Measurements from ENCODE around the gene LAMC3. TPM values are rescaled to one million over a fixed set of nuclear protein-coding genes. Genes with fewer than 3 reads are reported as not detected.
"Not testable (repeated sequence)": the region's sequence is repeated elsewhere in the genome, so short reads cannot be mapped to it uniquely, and the experiment has no call there.

LAMC3 gene
- total RNA-seq, 1 experiment from 2014 or later, result not detected

DNA sequence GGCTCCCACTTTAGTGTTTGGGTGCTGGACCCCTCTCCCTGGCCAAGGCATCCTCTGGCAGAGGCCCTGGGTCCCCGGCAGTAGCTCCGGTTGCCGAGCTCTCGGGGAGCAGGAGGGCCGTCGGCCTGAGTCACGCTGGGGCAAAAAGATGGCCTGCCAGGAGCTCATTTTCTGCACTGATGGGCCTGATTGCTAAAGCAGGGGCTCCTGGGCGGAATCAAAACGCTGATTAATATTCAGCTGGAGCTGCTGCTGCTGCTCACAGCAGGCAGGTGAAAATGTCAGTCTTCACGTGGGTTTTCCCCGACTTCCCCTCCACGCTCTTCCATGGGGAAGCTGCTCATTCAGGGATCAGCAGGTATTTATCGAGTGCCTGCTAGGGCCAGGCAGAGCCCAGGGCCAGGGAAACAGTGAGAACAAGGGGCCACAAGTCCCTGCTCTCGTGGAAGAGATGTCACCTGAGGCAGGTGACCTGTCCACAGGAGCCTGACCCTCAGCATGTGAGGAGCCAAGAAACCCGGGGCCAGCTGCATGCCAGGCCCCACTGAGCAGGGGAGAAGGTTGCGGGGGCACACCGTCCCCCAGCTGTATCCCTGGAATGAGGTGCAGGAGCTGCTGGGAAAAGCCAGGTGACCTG, 22.1 kb downstream of the LAMC3 start:
- H3K27ac ChIP-seq, result no peak overlapping the region
- no peaks in the 10 kb centered on the region for H3K36me3 ChIP-seq
- no peak overlapping the region for H3K4me3 ChIP-seq
- H3K9me3 ChIP-seq (replicated peaks), result no peaks in the 10 kb centered on the region
- peaks cover 22% of the 10 kb centered on the region for H3K27me3 ChIP-seq
- no peaks in the 10 kb centered on the region for H3K4me1 ChIP-seq
- DNase-seq, result no peak

DNA sequence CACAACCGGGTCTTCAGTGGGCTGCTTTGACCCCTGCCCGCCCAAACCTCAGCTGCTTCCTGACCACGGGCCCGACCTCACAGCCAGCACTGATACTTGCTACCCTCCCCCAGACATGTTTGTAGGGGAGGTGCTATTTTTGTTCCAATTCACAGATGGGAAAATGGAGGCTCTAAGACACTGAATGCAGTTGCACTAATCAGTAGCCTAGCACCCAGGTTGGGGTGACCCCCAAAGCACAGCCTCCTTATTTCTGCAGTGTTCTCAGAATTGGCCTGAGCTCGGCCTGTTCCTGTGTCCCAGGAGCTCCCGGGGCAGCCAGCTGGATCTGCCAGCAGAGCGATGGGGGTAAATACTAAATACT, 22.6 kb downstream of the LAMC3 start:
- DNase-seq, result no peak
- Histone ChIP-seq H3K4me1 (no peaks in the 10 kb centered on the region), H3K9me3 (replicated peaks) (no peaks in the 10 kb centered on the region), H3K27ac (no peak overlapping the region), H3K4me3 (no peak overlapping the region), H3K27me3 (peaks cover 22% of the 10 kb centered on the region), H3K36me3 (no peaks in the 10 kb centered on the region)

DNA sequence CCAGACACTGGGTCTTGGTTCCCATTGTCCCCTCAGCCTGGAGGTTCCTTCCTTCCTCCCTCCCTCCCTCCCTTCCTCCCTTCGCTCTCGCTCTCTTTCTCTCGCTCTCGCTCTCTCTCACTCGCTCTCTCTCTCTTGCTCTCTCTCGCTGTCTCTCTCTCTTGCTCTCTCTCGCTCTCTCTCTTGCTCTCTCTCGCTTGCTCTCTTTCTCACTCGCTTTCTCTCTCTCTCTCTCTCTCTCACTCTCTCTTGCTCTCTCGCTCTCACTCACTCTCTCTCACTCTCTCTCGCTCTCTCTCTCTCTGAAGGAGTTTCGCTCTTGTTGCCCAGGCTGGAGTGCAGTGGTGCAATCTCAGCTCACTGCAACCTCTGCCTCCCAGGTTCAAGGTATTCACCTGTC, 23.4 kb downstream of the LAMC3 start:
- H3K36me3 ChIP-seq, result no peaks in the 10 kb centered on the region
- no peaks in the 10 kb centered on the region for H3K4me1 ChIP-seq
- peaks cover 22% of the 10 kb centered on the region for H3K27me3 ChIP-seq
- H3K4me3 ChIP-seq, result no peak overlapping the region
- H3K9me3 ChIP-seq (replicated peaks), result no peaks in the 10 kb centered on the region
- H3K27ac ChIP-seq, result no peak overlapping the region
- DNase-seq, result no peak

DNA sequence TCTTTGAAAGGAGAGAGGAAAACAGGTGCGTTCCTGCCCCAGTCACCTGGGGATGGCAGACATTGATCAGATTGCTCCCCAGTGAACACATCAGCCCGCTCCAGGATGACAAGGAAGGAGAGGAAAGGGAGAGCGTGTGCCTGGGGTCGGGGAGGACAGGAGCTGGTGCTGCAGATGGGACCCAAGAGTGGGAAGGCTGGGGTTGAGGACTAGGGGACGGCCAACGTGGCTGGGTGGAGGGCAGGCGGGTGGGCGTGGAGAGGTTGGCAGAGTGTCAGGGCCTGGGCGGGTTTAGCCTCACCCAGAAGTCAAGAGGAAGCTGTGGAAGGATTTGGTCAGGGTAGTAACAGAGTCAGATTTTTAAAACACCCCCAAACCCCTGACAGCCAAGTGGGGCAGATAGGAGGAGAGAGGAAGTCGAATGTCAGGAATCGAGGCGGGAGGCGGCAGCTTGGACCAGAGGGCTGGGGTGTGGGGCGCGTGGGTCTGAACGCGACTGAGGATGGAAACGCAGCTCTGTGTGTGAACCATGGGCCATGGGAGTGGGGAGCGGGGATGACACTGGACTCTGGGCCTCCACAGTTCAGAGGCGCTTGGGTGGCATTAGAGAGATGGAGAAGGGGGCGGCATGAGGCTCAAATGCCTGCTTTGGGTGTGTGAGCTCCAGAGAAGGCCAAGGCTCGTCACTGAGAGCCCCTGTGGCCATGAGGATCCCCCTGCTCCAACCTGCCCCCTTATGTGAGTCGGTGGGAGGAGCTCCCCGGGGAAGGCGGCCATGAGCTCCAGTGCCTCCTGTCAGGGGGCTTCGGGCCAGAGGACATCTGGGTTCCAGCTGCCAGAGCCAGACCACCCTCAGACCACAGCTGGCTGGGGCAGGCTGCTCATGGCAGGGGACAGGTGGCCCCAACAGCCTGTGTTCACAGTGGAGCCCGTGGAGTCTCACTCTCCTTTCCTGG, 24.6 kb downstream of the LAMC3 start:
- no peak for DNase-seq
- Histone ChIP-seq H3K27ac (no peak overlapping the region), H3K9me3 (replicated peaks) (no peaks in the 10 kb centered on the region), H3K36me3 (no peaks in the 10 kb centered on the region), H3K4me1 (no peaks in the 10 kb centered on the region), H3K4me3 (no peak overlapping the region), H3K27me3 (peaks cover 24% of the 10 kb centered on the region)

DNA sequence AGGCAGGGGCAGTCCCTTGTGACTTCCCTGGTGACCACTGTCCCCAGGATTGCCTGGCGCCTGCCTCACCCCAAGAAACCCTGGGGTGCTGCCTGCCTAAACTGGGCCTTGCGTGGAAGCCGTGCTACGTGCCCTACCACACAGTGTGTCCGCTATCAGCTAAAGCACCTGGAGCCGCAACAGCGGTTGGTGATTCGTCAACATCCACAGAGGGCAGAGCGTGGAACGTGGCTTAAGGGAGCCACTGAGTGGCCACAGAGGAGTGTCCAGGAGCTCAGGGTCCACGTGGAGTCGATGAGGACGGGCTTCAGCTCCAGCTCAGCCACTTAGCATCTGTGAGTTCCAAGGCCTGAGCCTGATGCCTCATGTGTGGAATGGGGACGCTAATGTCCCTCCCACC, 25.3 kb downstream of the LAMC3 start:
- Histone ChIP-seq H3K27me3 (peaks cover 28% of the 10 kb centered on the region), H3K9me3 (replicated peaks) (no peaks in the 10 kb centered on the region)

DNA sequence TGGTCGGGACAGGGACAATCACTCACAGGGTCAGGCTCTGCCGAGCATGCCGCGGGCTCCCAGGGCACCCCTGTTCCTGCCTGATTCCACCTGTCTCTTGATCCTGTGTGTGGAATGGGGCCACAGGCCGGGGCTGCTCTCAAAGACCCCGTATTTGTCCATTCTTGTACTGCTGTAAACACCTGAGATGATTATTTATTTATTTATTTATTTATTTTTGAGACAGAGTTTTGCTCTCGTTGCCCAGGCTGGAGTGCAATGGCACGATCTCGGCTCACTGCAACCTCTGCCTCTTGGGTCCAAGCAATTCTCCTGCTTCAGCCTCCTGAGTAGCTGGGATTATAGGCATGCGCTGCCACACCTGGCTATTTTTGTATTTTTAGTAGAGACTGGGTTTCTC, 25.8 kb downstream of the LAMC3 start:
- not testable (repeated sequence) for DNase-seq; H3K27ac ChIP-seq; H3K4me3 ChIP-seq; H3K36me3 ChIP-seq; H3K4me1 ChIP-seq; H3K9me3 ChIP-seq (replicated peaks)
- peaks cover 28% of the 10 kb centered on the region for H3K27me3 ChIP-seq

More for the DNA sequence above, 25.3 kb downstream of the LAMC3 start:
- DNase-seq, result no peak
- H3K27ac ChIP-seq, result no peak overlapping the region
- no peak overlapping the region for H3K4me3 ChIP-seq
- H3K4me1 ChIP-seq, result no peaks in the 10 kb centered on the region
- H3K36me3 ChIP-seq, result no peaks in the 10 kb centered on the region

DNA sequence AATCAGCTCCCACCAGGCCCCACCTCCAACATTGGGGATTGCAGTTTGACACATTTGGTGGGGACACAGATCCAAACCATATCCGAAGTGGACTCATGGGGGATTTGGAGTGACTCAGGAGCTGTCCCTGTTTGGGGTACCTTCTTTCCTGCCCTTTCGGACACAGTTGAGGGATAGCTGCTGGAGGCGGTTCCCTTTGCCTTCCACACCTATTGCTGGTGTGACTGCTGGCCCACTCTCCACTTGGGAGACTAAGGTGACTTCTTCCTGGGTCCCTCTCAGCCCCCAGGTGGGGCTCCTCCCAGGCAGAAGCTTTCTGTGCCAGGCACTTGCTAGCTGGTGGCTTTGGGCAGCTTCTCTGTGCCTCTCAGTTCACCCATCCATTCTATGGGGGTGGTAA, 26.6 kb downstream of the LAMC3 start:
- H3K27me3 ChIP-seq, result peaks cover 23% of the 10 kb centered on the region; the same call in 1 of the 2 replicates
- no peaks in the 10 kb centered on the region for H3K9me3 ChIP-seq (replicated peaks)
- H3K4me3 ChIP-seq, result no peak overlapping the region
- H3K36me3 ChIP-seq, result no peaks in the 10 kb centered on the region
- no peak overlapping the region for H3K27ac ChIP-seq
- no peaks in the 10 kb centered on the region for H3K4me1 ChIP-seq
- no peak for DNase-seq

DNA sequence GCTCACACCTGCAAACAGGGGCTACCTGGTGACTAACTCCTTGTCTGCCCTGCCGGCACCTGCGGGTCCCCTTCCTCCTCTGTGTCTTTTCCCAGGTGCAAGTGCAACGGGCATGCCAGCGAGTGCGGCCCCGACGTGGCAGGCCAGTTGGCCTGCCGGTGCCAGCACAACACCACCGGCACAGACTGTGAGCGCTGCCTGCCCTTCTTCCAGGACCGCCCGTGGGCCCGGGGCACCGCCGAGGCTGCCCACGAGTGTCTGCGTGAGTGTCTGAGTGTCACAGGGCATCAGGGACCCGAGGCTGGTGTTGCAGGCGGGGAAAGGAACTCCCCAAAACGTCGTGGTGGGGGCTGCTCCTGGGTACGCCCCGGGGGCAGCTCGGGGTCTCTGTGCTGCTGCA, 27.1 kb downstream of the LAMC3 start:
- no peaks in the 10 kb centered on the region for H3K4me1 ChIP-seq
- H3K27me3 ChIP-seq, result peaks cover 26% of the 10 kb centered on the region; the same call in 1 of the 2 replicates
- DNase-seq, result no peak
- H3K27ac ChIP-seq, result no peak overlapping the region
- no peaks in the 10 kb centered on the region for H3K9me3 ChIP-seq (replicated peaks)
- no peak overlapping the region for H3K4me3 ChIP-seq
- H3K36me3 ChIP-seq, result no peaks in the 10 kb centered on the region

DNA sequence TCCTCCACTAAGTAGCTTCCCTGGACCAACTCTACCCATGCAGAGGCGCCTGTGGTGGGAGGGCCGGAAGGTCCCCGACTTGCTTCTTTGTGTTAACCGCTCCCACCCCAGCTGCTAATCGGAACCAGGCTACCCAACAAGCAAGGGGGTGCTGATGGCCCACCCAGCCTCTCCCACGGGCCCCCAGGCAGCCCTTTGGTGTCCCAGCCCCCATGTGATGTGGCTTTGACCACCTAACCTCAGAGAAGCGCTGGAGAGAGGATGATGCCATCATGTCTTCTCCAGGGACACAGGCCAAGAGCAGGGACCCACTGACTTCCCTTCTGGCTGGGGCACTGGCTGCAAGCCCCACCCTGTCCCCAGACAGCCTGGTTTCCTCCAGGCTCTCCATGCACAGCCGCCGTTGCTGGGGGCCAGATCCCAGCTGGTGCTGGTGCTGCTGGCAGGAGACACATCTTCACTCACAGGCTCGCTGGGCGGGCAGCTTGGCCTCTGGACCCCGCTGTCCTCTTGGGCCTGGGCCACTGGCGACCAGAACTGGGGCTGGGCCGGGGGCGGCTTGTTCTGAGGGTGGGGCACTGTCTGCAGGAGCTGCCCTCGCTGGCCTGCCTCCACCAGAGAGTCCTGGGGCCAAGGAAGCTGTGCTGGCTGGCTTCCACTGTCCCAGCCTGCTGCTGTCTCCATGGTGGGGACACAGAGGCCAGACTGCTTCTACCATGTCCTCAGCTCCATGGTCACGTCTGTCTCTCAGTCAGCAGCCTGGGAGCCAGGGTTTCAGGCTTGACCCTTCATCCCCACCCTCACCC, 27.8 kb downstream of the LAMC3 start:
- no peaks in the 10 kb centered on the region for H3K4me1 ChIP-seq
- H3K27ac ChIP-seq, result no peak overlapping the region
- no peak overlapping the region for H3K4me3 ChIP-seq
- peaks cover 21% of the 10 kb centered on the region; the same call in 1 of the 2 replicates for H3K27me3 ChIP-seq
- no peaks in the 10 kb centered on the region for H3K9me3 ChIP-seq (replicated peaks)
- no peak for DNase-seq
- no peaks in the 10 kb centered on the region for H3K36me3 ChIP-seq

DNA sequence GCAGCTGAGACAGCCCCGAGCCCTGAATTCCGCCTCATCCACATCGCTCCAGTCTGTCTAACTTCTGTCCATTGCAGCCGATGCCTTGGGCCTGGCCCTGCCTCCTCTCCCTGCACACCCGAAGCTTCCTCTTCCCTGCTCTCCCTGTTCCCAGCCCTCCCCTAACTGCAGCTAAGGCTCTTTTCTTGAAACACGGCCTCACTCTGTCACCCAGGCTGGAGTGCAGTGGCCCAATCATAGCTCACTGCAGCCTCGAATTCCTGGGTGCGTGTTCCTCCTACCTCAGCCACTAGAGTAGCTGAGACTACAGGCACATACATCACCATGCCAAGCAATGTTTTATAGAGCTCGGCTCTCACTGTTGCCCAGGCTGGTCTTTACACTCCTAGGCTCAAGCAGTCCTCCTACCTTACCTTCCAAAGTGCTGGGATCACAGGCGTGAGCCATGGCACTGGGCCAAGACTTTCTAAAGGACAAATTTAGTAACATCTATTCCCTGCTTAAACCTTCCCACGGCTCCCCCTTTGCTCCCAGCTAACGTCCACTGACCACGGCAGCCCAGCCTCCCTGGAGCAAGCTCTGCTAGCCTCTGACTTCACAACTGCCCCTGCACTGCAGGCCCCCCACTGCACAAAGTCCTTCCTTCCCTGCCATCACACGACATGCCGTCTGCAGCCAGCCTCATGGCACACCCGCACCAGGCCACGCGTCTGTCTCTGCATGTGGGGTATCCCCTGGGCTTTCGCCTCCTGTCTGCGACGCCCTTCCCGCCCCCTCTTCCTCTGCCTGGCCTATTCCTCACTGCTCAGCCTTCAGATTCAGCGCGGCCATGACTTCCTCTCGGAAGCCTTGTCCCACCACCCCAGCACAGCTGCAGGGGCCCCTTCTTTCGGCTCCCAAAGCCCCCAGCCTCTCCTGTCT, 28.6 kb downstream of the LAMC3 start:
- H3K4me1 ChIP-seq, result no peaks in the 10 kb centered on the region
- no peak overlapping the region for H3K27ac ChIP-seq
- H3K4me3 ChIP-seq, result no peak overlapping the region
- H3K36me3 ChIP-seq, result no peaks in the 10 kb centered on the region
- peaks cover 21% of the 10 kb centered on the region; the same call in 1 of the 2 replicates for H3K27me3 ChIP-seq
- H3K9me3 ChIP-seq (replicated peaks), result no peaks in the 10 kb centered on the region
- no peak for DNase-seq

DNA sequence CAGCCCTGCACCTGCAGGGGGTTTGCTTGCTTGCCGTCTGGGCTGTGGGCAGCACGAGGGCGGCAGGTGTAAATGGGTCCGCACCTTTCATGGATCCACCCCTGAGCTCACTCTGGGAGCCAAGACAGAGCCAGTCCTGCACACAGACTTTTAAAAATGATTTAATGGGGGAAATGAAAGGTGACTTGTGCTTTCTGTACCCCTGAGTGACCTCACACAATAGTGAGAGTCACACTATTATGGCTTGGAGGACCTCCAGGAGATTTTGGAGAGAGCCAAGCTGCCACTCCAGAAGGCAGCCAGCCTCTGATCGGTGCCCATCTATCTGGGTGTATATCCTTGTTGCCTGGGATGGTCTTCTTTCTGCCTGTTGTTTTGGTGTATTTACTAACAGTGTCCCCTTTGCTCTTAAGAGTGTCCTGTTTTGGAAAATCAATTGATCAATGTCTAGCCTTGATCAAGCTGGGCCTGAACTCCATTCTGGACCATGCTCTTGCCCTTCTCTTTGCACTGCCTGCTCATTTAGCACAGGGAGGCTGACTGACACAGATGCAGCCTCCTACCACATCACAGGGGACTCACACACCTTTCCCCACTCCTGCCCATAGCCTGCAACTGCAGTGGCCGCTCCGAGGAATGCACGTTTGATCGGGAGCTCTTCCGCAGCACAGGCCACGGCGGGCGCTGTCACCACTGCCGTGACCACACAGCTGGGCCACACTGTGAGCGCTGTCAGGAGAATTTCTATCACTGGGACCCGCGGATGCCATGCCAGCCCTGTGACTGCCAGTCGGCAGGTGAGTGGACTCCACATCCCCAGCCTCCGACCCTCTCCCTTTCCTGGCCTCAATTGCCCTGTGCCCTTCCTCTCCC, 29.5 kb downstream of the LAMC3 start:
- Histone ChIP-seq H3K27me3 (peaks cover 18% of the 10 kb centered on the region; the same call in 1 of the 2 replicates), H3K36me3 (no peaks in the 10 kb centered on the region), H3K27ac (no peak overlapping the region), H3K4me3 (no peak overlapping the region), H3K4me1 (no peaks in the 10 kb centered on the region), H3K9me3 (replicated peaks) (no peaks in the 10 kb centered on the region)
- DNase-seq, result no peak

DNA sequence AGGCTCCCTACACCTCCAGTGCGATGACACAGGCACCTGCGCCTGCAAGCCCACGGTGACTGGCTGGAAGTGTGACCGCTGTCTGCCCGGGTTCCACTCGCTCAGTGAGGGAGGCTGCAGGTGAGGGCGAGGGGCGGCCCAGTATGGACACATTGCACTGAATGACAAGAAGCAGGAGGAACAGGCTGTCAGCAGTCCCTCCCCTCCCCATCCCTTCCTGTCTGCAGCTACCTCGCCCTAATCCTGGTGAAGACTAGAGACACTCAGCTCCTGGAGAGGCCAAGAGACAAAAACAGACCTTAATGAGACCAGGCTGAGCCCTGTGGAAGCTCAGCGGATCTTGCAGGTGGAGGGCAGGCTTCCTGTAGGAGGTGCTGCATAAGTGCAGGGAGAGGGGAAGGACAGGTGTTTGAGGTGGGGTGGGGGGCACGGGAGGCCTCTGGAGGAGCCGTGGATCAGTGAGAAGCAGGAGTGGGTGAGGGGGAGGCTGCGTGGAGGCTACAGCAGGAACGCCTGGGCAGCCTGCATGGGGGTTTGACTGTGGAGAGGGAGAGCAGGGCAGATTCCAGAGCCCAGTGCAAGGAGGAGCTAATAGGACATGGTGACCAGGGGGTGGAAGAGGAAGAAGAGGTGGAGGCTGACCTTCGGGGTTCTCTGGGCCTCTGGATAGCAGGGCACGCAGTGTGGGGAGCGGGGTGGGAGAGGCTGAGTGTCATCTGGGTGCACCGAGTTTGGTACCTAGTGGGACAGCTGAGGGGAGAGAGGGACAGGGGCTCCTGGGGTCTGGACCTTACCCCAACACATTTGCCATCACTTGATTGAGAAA, 30.4 kb downstream of the LAMC3 start:
- no peak overlapping the region for H3K4me3 ChIP-seq

More for the DNA sequence above, 30.4 kb downstream of the LAMC3 start:
- Histone ChIP-seq H3K27ac (no peak overlapping the region), H3K9me3 (replicated peaks) (no peaks in the 10 kb centered on the region), H3K27me3 (peaks cover 21% of the 10 kb centered on the region; the same call in 1 of the 2 replicates), H3K36me3 (no peaks in the 10 kb centered on the region), H3K4me1 (no peaks in the 10 kb centered on the region)
- DNase-seq, result no peak
